ENCODE results near the gene VTI1A.

The VTI1A gene

DNA sequence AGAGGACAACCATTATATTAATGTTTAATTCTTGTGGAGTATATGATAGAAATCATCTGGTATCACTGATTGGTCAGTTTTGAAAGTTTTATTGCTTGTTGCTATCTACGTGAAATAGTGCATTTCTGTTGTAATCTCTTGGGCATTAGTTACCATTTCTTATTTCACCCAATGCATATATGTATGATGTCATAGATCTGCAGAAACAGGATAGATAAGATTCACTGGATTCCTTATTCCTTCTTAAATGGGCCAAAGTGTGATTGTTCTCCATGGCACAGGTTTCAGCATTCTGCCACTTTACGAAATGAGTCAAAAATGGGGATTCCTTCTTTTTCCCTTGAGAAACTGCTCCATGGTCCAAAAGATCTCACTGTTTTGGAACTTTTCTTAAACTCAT lies 56.6 kb downstream of the VTI1A start:
- Histone ChIP-seq H3K9ac (no peak overlapping the region), H3K27me3 (ENCODE audit: control insufficient read depth, insufficient read depth, low read length) (no peaks in the 10 kb centered on the region), H3K4me2 (ENCODE audit: low read length) (no peak overlapping the region), H3K9me3 (ENCODE audit: control insufficient read depth, low read length) (no peaks in the 10 kb centered on the region), H2AFZ (no peak overlapping the region), H3K79me2 (peaks cover 9% of the 10 kb centered on the region), H3K4me1 (peaks cover 6% of the 10 kb centered on the region), H3K4me3 (ENCODE audit: low read depth, low read length) (no peak overlapping the region), H3K27ac (no peak overlapping the region), H3K36me3 (ENCODE audit: control insufficient read depth, insufficient read depth, low read length) (no peaks in the 10 kb centered on the region)
- TF ChIP-seq, protein P1, sequence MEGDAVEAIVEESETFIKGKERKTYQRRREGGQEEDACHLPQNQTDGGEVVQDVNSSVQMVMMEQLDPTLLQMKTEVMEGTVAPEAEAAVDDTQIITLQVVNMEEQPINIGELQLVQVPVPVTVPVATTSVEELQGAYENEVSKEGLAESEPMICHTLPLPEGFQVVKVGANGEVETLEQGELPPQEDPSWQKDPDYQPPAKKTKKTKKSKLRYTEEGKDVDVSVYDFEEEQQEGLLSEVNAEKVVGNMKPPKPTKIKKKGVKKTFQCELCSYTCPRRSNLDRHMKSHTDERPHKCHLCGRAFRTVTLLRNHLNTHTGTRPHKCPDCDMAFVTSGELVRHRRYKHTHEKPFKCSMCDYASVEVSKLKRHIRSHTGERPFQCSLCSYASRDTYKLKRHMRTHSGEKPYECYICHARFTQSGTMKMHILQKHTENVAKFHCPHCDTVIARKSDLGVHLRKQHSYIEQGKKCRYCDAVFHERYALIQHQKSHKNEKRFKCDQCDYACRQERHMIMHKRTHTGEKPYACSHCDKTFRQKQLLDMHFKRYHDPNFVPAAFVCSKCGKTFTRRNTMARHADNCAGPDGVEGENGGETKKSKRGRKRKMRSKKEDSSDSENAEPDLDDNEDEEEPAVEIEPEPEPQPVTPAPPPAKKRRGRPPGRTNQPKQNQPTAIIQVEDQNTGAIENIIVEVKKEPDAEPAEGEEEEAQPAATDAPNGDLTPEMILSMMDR (IDR thresholded peaks at IDR 0.05): no peak

DNA sequence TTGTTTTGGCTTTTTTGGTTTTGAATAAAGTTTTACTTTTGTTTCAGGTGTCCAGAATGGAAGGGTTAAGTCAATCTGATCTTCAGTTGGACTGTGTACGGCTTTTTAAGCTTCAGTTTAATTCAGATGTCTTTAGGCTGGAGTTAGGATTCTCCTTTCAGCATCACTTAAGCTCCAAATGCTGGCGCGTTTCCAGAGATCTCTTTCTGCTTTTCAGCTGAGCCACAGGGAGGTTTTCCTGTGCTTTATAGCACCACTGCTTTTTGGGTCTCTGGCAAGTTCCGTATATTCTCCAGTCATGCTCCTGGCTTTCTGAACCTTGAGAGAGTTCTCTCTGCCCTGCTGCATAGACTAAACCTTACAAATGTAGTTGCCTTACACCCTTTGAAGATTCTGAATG lies 60.0 kb downstream of the VTI1A start:
- Histone ChIP-seq H3K4me1 (peaks cover 6% of the 10 kb centered on the region), H2AFZ (no peak overlapping the region), H3K27ac (no peak overlapping the region), H3K9me3 (ENCODE audit: control insufficient read depth, low read length) (no peaks in the 10 kb centered on the region), H3K36me3 (ENCODE audit: control insufficient read depth, insufficient read depth, low read length) (no peaks in the 10 kb centered on the region), H3K79me2 (no peaks in the 10 kb centered on the region), H3K27me3 (ENCODE audit: control insufficient read depth, insufficient read depth, low read length) (no peaks in the 10 kb centered on the region), H3K9ac (no peak overlapping the region), H3K4me2 (ENCODE audit: low read length) (no peak overlapping the region), H3K4me3 (ENCODE audit: low read depth, low read length) (no peak overlapping the region)
- TF ChIP-seq, protein P1 (IDR thresholded peaks at IDR 0.05): no peak

DNA sequence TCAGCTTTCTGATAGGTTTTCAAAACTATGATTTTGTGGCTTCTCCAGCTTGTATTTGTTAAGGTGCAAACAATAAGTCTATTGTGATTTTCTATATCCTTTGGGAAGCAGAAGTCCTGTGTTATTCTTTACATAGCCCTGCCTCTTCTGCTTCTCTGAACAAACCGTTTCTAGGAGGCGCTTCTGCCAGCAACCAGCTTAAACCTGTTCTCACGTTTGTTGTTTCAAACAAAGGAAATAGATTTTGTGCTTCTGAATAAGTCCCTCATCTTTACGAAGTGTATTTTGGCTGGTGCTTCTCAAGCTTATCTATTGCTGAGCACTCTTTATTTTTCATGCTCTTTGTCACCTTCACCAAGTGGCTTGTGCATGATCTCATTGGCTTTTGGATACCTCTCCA lies 61.0 kb downstream of the VTI1A start:
- H3K36me3 ChIP-seq (ENCODE audit: control insufficient read depth, insufficient read depth, low read length): no peaks in the 10 kb centered on the region
- no peak overlapping the region for H3K27ac ChIP-seq
- H3K9me3 ChIP-seq (ENCODE audit: control insufficient read depth, low read length): no peaks in the 10 kb centered on the region
- TF ChIP-seq, protein P1 (IDR thresholded peaks at IDR 0.05): no peak
- H3K27me3 ChIP-seq (ENCODE audit: control insufficient read depth, insufficient read depth, low read length): no peaks in the 10 kb centered on the region
- H3K4me1 ChIP-seq: peaks cover 6% of the 10 kb centered on the region
- no peak overlapping the region for H3K4me3 ChIP-seq (ENCODE audit: low read depth, low read length)
- H3K79me2 ChIP-seq: no peaks in the 10 kb centered on the region
- no peak overlapping the region for H3K4me2 ChIP-seq (ENCODE audit: low read length)
- H3K9ac ChIP-seq: no peak overlapping the region
- H2AFZ ChIP-seq: no peak overlapping the region

DNA sequence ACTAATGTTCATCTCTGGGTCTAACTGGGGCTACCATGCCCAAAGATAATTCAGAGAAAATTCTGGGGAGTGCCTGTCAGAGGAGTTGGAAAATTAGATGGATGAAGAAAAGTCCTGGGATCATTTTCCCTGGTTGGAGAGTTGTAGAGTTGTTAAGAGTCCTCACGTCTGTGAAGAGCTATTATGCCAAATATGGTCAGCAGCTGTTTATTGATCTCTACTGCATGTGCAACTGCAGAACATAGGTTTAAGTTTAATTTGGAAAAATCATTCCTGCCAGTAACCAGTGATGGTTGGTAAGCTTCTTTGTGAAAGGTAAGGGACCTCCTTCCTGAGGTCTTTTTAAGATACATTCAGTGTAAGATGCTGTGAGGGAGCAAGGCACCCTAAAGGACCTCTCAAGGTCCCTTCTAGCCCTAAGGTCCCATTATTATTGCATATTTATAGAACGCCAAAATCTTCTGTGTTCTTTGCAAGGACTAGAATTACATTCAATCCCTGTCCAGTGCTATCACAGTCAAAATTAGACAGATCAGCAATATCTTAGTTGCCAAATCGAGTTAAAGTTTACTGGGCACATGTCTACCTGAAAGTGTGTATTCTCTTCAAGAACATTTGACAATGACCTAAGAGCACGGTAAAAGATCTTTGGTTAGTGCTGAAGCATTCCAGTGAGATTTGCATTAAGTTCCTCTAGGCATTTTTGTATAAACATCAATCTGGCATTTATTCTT lies 62.7 kb downstream of the VTI1A start:
- Histone ChIP-seq H3K4me2 (ENCODE audit: low read length) (no peak overlapping the region), H3K36me3 (ENCODE audit: control insufficient read depth, insufficient read depth, low read length) (no peaks in the 10 kb centered on the region), H3K9ac (no peak overlapping the region), H3K9me3 (ENCODE audit: control insufficient read depth, low read length) (no peaks in the 10 kb centered on the region), H3K27me3 (ENCODE audit: control insufficient read depth, insufficient read depth, low read length) (no peaks in the 10 kb centered on the region), H3K4me1 (peaks cover 6% of the 10 kb centered on the region), H2AFZ (no peak overlapping the region), H3K79me2 (no peaks in the 10 kb centered on the region), H3K4me3 (ENCODE audit: low read depth, low read length) (no peak overlapping the region), H3K27ac (no peak overlapping the region)
- TF ChIP-seq, protein P1 (IDR thresholded peaks at IDR 0.05): no peak

DNA sequence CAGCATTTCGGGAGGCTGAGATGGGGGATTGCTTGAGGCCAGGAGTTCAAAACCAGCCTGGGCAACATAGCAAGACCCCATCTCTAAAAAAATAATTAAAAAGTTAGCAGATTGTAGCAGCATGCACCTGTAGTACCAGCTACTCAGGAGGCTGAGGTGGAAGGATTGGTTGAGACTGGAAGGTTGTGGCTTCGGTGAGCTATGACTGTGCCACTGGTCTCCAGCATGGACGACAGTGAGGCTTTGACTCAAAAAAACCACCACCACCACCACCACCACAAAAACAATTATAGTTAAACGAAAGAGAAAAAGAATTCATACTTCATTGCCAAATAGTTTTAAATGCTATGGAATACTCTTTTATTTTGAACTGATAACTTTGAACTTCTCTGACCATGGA lies 63.4 kb downstream of the VTI1A start:
- TF ChIP-seq, protein P1 (IDR thresholded peaks at IDR 0.05): no peak
- Histone ChIP-seq H3K9me3 (ENCODE audit: control insufficient read depth, low read length) (no peaks in the 10 kb centered on the region), H3K4me3 (ENCODE audit: low read depth, low read length) (no peak overlapping the region), H3K79me2 (no peaks in the 10 kb centered on the region), H3K27ac (no peak overlapping the region), H3K4me2 (ENCODE audit: low read length) (no peak overlapping the region), H3K36me3 (ENCODE audit: control insufficient read depth, insufficient read depth, low read length) (no peaks in the 10 kb centered on the region), H3K9ac (no peak overlapping the region), H3K27me3 (ENCODE audit: control insufficient read depth, insufficient read depth, low read length) (no peaks in the 10 kb centered on the region), H2AFZ (no peak overlapping the region), H3K4me1 (peaks cover 6% of the 10 kb centered on the region)
